D341Med (cell line): ENCODE results near the gene SREBF1.

Experiments used
- DNase-seq: peaks from one replicate; pipeline ENCODE4 v3.0.0; 2012; ENCODE audit warnings: low spot score

Gene SREBF1

GRCh38 chr17:17836818-17837379 lies at the start of gene SREBF1:
Gene SREBF1 (minus strand): TSS chr17:17836986. CDS start chr17:17836817, 169 bp downstream.
- DNase-seq, result peak; percentile 74

- DNase-seq, result peak; percentile 69
Observed at GRCh38 chr17:17886226-17886625, 49.4 kb upstream of the SREBF1 start.

- DNase-seq, result peak; percentile 39
Observed at GRCh38 chr17:17884391-17885357, 47.9 kb upstream of the SREBF1 start.

- no peak for DNase-seq
Observed at GRCh38 chr17:17883801-17884200, 47.0 kb upstream of the SREBF1 start.

GRCh38 chr17:17882082-17882581 lies 45.3 kb upstream of the SREBF1 start:
- no peak for DNase-seq

GRCh38 chr17:17880577-17881196 lies 43.9 kb upstream of the SREBF1 start:
- no peak for DNase-seq

GRCh38 chr17:17877529-17878358 lies 41.0 kb upstream of the SREBF1 start:
- DNase-seq, result no peak

GRCh38 chr17:17876959-17877528 lies 40.3 kb upstream of the SREBF1 start:
- no peak for DNase-seq

- no peak for DNase-seq
Observed at GRCh38 chr17:17874478-17874877, 37.7 kb upstream of the SREBF1 start.

GRCh38 chr17:17873450-17873991 lies 36.7 kb upstream of the SREBF1 start:
- DNase-seq, result no peak

GRCh38 chr17:17872547-17873345 lies 36.0 kb upstream of the SREBF1 start:
- no peak for DNase-seq

GRCh38 chr17:17871913-17872312 lies 35.1 kb upstream of the SREBF1 start:
- DNase-seq, result no peak

- no peak for DNase-seq
Observed at GRCh38 chr17:17870247-17870646, 33.5 kb upstream of the SREBF1 start.

GRCh38 chr17:17868641-17869522 lies 32.1 kb upstream of the SREBF1 start:
- DNase-seq, result no peak

GRCh38 chr17:17866897-17867296 lies 30.1 kb upstream of the SREBF1 start:
- no peak for DNase-seq

GRCh38 chr17:17866425-17866824 lies 29.6 kb upstream of the SREBF1 start:
- DNase-seq, result no peak

- DNase-seq, result no peak
Observed at GRCh38 chr17:17865035-17865434, 28.2 kb upstream of the SREBF1 start.

- no peak for DNase-seq
Observed at GRCh38 chr17:17860766-17861107, 24.0 kb upstream of the SREBF1 start.
